Caco-2 (cell line): Measurements from ENCODE around the gene NFKBIB. TPM values are rescaled to one million over a fixed set of nuclear protein-coding genes. Genes with fewer than 3 reads are reported as not detected.

Source experiments
- BruUV-seq: library from RNA; stranded (reverse); fragments of 400-500 nt; replicated peaks from 2 replicates; lab custom pipeline; 2021; lab: Mats Ljungman, UMichigan
- CTCF ChIA-PET: fragments of 300-600 bp; sonication (Branson Sonifier 250); formaldehyde crosslinking; loops from one replicate; lab custom pipeline; 2022; ENCODE audit warnings: antibody characterized with exemption; lab: Charles Lee
- POLR2A ChIA-PET: fragments of 300-600 bp; sonication (Branson Sonifier 250); formaldehyde crosslinking; loops from one replicate; lab custom pipeline; 2022; ENCODE audit warnings: antibody characterized with exemption; lab: Charles Lee
- DNase-seq, 2 experiments: peaks; one replicate each; pipeline versions ENCODE4 v3.0.0 to v3.0.0-alpha.2; 2020 to 2022
- H3K27me3 ChIP-seq: replicated peaks from 2 replicates; pipeline ENCODE4 v1.6.0; 2011; ENCODE audit warnings: low read length; ENCODE audit not compliant: control insufficient read depth, insufficient read depth
- H3K36me3 ChIP-seq: 2 replicates; pipeline ENCODE4 v1.5.1; 2011; ENCODE audit warnings: low read length; ENCODE audit not compliant: control insufficient read depth, insufficient read depth
- H3K4me1 ChIP-seq: fragments of 250-450 bp; sonication (Bioruptor Pico); 2 replicates; pipeline ENCODE4 v1.5.1; 2020; ENCODE audit warnings: mild to moderate bottlenecking
- H3K4me3 ChIP-seq: 2 replicates; pipeline ENCODE4 v1.5.1; 2011; ENCODE audit warnings: low read depth, mild to moderate bottlenecking, control low read depth, low read length
- H3K9me3 ChIP-seq: fragments of 250-450 bp; sonication (Bioruptor Pico); 2 replicates; pipeline ENCODE4 v1.5.1; 2020; ENCODE audit warnings: mild to moderate bottlenecking, moderate library complexity
- H3K27ac Mint-ChIP-seq: one replicate; pipeline ENCODE4 v1.8.0; 2022; ENCODE audit warnings: mixed read lengths; ENCODE audit not compliant: unreplicated experiment
- H3K27me3 Mint-ChIP-seq: one replicate; pipeline ENCODE4 v1.8.0; 2022; ENCODE audit warnings: mixed read lengths; ENCODE audit not compliant: insufficient read depth, unreplicated experiment
- H3K36me3 Mint-ChIP-seq: one replicate; pipeline ENCODE4 v1.8.0; 2022; ENCODE audit warnings: mild to moderate bottlenecking, mixed read lengths; ENCODE audit not compliant: insufficient read depth, unreplicated experiment
- H3K4me1 Mint-ChIP-seq: one replicate; pipeline ENCODE4 v1.8.0; 2022; ENCODE audit warnings: low read depth, mixed read lengths; ENCODE audit not compliant: unreplicated experiment
- H3K4me3 Mint-ChIP-seq: one replicate; pipeline ENCODE4 v1.8.0; 2022; ENCODE audit warnings: mild to moderate bottlenecking, moderate library complexity, mixed read lengths; ENCODE audit not compliant: unreplicated experiment
- H3K9me3 Mint-ChIP-seq: one replicate; pipeline ENCODE4 v1.8.0; 2022; ENCODE audit warnings: mixed read lengths; ENCODE audit not compliant: unreplicated experiment
- intact Hi-C: fragments of 100-400 bp; cut with micrococcal nuclease; formaldehyde crosslinking; loops from one replicate; pipeline ENCODE4 v1.10.0; 2022; ENCODE audit not compliant: unreplicated experiment
- total RNA-seq: library from RNA; stranded (reverse); gene quantifications from 2 replicates; pipeline ENCODE4 v1.2.3, GENCODE V29; 2022
- TF ChIP-seq, protein P1 (sequence below), 2 experiments: fragments of 200-600 bp in 1 of 2; IDR thresholded peaks; 1 replicate in 1 of 2; 2 replicates in 1 of 2; pipeline versions ENCODE4 v1.5.1 to v1.8.0; 2011 to 2022; ENCODE audit warnings: antibody characterized with exemption in 1 of 2, control low read depth in 1 of 2, inconsistent platforms in 1 of 2, low read depth in 1 of 2, low read length in 1 of 2, mild to moderate bottlenecking in 1 of 2, moderate library complexity in 1 of 2; ENCODE audit not compliant: insufficient read depth in 1 of 2, severe bottlenecking in 1 of 2, unreplicated experiment in 1 of 2

Gene NFKBIB
- total RNA-seq, 1 experiment from 2014 or later: 43.9 TPM

- BruUV-seq: no TSS peak
- H3K9me3 ChIP-seq: no peaks in the 10 kb centered on the region; the same call in 1 of the 2 replicates
- Mint-ChIP-seq H3K4me3 (no peak overlapping the region), H3K36me3 (peaks cover 34% of the 10 kb centered on the region), H3K9me3 (no peaks in the 10 kb centered on the region), H3K27me3 (no peaks in the 10 kb centered on the region), H3K27ac (no peak overlapping the region), H3K4me1 (peaks cover 12% of the 10 kb centered on the region)
- intact Hi-C loops: no loop called here
- ChIA-PET POLR2A (no interaction called here), CTCF (interaction anchor here (1.9 kb wide), 1 partner anchor 25 kb away, joined by 4 read pairs; the partner anchor contains the start of genes MRPS12 and SARS2)
- no peak for DNase-seq
- no peaks in the 10 kb centered on the region for H3K27me3 ChIP-seq
- TF ChIP-seq, protein P1, sequence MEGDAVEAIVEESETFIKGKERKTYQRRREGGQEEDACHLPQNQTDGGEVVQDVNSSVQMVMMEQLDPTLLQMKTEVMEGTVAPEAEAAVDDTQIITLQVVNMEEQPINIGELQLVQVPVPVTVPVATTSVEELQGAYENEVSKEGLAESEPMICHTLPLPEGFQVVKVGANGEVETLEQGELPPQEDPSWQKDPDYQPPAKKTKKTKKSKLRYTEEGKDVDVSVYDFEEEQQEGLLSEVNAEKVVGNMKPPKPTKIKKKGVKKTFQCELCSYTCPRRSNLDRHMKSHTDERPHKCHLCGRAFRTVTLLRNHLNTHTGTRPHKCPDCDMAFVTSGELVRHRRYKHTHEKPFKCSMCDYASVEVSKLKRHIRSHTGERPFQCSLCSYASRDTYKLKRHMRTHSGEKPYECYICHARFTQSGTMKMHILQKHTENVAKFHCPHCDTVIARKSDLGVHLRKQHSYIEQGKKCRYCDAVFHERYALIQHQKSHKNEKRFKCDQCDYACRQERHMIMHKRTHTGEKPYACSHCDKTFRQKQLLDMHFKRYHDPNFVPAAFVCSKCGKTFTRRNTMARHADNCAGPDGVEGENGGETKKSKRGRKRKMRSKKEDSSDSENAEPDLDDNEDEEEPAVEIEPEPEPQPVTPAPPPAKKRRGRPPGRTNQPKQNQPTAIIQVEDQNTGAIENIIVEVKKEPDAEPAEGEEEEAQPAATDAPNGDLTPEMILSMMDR (IDR thresholded peaks at IDR 0.05; ENCODE audit: insufficient read depth in 1 of 2, low read depth in 1 of 2, low read length in 1 of 2, severe bottlenecking in 1 of 2, unreplicated experiment in 1 of 2): no peak
- H3K36me3 ChIP-seq: peaks cover 3% of the 10 kb centered on the region; the same call in 1 of the 2 replicates
- no peak overlapping the region for H3K4me3 ChIP-seq
- H3K4me1 ChIP-seq: peaks cover 15% of the 10 kb centered on the region
Observed at GRCh38 chr19:38905620-38906019, 5.9 kb downstream of the NFKBIB start.

- CTCF ChIA-PET: interaction anchor here (1.9 kb wide), 1 partner anchor 23 kb away, joined by 4 read pairs; the partner anchor contains the start of genes MRPS12 and SARS2
- intact Hi-C loops: no loop called here
- no TSS peak for BruUV-seq
- Mint-ChIP-seq H3K9me3 (no peaks in the 10 kb centered on the region), H3K27ac (no peak overlapping the region), H3K4me1 (peaks cover 7% of the 10 kb centered on the region), H3K4me3 (no peak overlapping the region), H3K27me3 (no peaks in the 10 kb centered on the region), H3K36me3 (peaks cover 29% of the 10 kb centered on the region)
- Histone ChIP-seq H3K9me3 (no peaks in the 10 kb centered on the region; the same call in 1 of the 2 replicates), H3K27me3 (no peaks in the 10 kb centered on the region), H3K4me3 (no peak overlapping the region), H3K4me1 (peaks cover 10% of the 10 kb centered on the region), H3K36me3 (peaks cover 3% of the 10 kb centered on the region; the same call in 1 of the 2 replicates)
- TF ChIP-seq, protein P1 (IDR thresholded peaks at IDR 0.05; ENCODE audit: insufficient read depth in 1 of 2, low read depth in 1 of 2, low read length in 1 of 2, severe bottlenecking in 1 of 2, unreplicated experiment in 1 of 2): no peak
- POLR2A ChIA-PET: no interaction called here
- no peak for DNase-seq
Observed at GRCh38 chr19:38907227-38907626, 7.5 kb downstream of the NFKBIB start.

- BruUV-seq: no TSS peak
- no peak for DNase-seq
- Mint-ChIP-seq H3K36me3 (peaks cover 32% of the 10 kb centered on the region), H3K4me1 (peaks cover 7% of the 10 kb centered on the region), H3K9me3 (no peaks in the 10 kb centered on the region), H3K27ac (no peak overlapping the region), H3K27me3 (no peaks in the 10 kb centered on the region), H3K4me3 (no peak overlapping the region)
- CTCF ChIA-PET: interaction anchor here (1.9 kb wide), 1 partner anchor 23 kb away, joined by 4 read pairs; the partner anchor contains the start of genes MRPS12 and SARS2
- Histone ChIP-seq H3K4me3 (no peak overlapping the region), H3K9me3 (no peaks in the 10 kb centered on the region; the same call in 1 of the 2 replicates), H3K4me1 (peaks cover 10% of the 10 kb centered on the region), H3K27me3 (no peaks in the 10 kb centered on the region), H3K36me3 (peaks cover 3% of the 10 kb centered on the region; the same call in 1 of the 2 replicates)
- TF ChIP-seq, protein P1 (IDR thresholded peaks at IDR 0.05; ENCODE audit: insufficient read depth in 1 of 2, low read depth in 1 of 2, low read length in 1 of 2, severe bottlenecking in 1 of 2, unreplicated experiment in 1 of 2): no peak
- POLR2A ChIA-PET: interaction anchor here (0.5 kb wide), 1 partner anchor 297 kb away, joined by 10 read pairs; no protein-coding TSS in a partner anchor
- intact Hi-C loops: no loop called here
Observed at GRCh38 chr19:38907670-38908069, 7.9 kb downstream of the NFKBIB start.
